PC-9 (cell line): Measurements from ENCODE around the gene MRPS9. TPM values are rescaled to one million over a fixed set of nuclear protein-coding genes. Genes with fewer than 3 reads are reported as not detected.

Experiments used
- BruUV-seq: library from RNA; stranded (reverse); fragments of 400-500 nt; replicated peaks from 2 replicates; lab custom pipeline; 2021; lab: Mats Ljungman, UMichigan
- CTCF ChIA-PET: fragments of 300-600 bp; sonication (Branson Sonifier 250); formaldehyde crosslinking; loops from one replicate; lab custom pipeline; 2022; ENCODE audit warnings: antibody characterized with exemption; lab: Charles Lee
- POLR2A ChIA-PET: fragments of 300-600 bp; sonication (Branson Sonifier 250); formaldehyde crosslinking; loops from one replicate; lab custom pipeline; 2022; ENCODE audit warnings: antibody characterized with exemption; ENCODE audit not compliant: unreplicated experiment; lab: Charles Lee
- DNase-seq, 2 experiments: peaks; one replicate each; pipeline versions ENCODE4 v3.0.0 to v3.0.0-alpha.2; 2015 to 2022; ENCODE audit warnings: mixed read lengths in 1 of 2
- H2AFZ ChIP-seq: fragments of 200-600 bp; sonication (generic); 2 replicates; pipeline ENCODE4 v1.8.1; 2017; ENCODE audit warnings: antibody characterized with exemption
- H3F3A ChIP-seq: fragments of 200-600 bp; sonication (generic); 2 replicates; pipeline ENCODE4 v1.8.1; 2017; ENCODE audit warnings: antibody characterized with exemption, mild to moderate bottlenecking, low read depth; ENCODE audit not compliant: insufficient read depth
- H3K27ac ChIP-seq: fragments of 200-600 bp; sonication (generic); 2 replicates; pipeline ENCODE4 v1.6.1; 2016; ENCODE audit warnings: mixed run types
- H3K27me3 ChIP-seq: fragments of 200-600 bp; sonication (generic); 2 replicates; pipeline ENCODE4 v1.6.1; 2016; ENCODE audit warnings: low read depth, mixed run types; ENCODE audit not compliant: insufficient read depth
- H3K36me3 ChIP-seq: fragments of 200-600 bp; sonication (generic); 2 replicates; pipeline ENCODE4 v1.6.1; 2016; ENCODE audit warnings: low read depth, mixed run types
- H3K4me1 ChIP-seq: fragments of 200-600 bp; sonication (generic); replicated peaks from 2 replicates; pipeline ENCODE4 v1.6.1; 2016; ENCODE audit warnings: mixed run types; ENCODE audit not compliant: insufficient read depth
- H3K4me2 ChIP-seq: fragments of 200-600 bp; sonication (generic); 2 replicates; pipeline ENCODE4 v1.6.1; 2017; ENCODE audit warnings: mixed run types
- H3K4me3 ChIP-seq: fragments of 200-600 bp; sonication (generic); 2 replicates; pipeline ENCODE4 v1.6.1; 2016; ENCODE audit warnings: mixed run types
- H3K79me2 ChIP-seq: fragments of 200-600 bp; sonication (generic); 2 replicates; pipeline ENCODE4 v1.6.1; 2017; ENCODE audit warnings: low read depth, mixed run types
- H3K9me2 ChIP-seq: fragments of 200-600 bp; sonication (generic); 2 replicates; pipeline ENCODE4 v1.8.1; 2017; ENCODE audit warnings: mild to moderate bottlenecking; ENCODE audit not compliant: insufficient read depth
- H3K9me3 ChIP-seq: fragments of 200-600 bp; sonication (generic); 2 replicates; pipeline ENCODE4 v1.8.1; 2016; ENCODE audit warnings: low read depth; ENCODE audit not compliant: insufficient read depth
- H4K20me1 ChIP-seq: fragments of 200-600 bp; sonication (generic); 2 replicates; pipeline ENCODE4 v1.8.1; 2017; ENCODE audit not compliant: insufficient read depth
- EZH2 ChIP-seq: fragments of 200-600 bp; sonication (generic); IDR thresholded peaks from 2 replicates; pipeline ENCODE4 v1.8.0; 2017; ENCODE audit warnings: antibody characterized with exemption, low read depth
- intact Hi-C: fragments of 100-400 bp; cut with micrococcal nuclease; formaldehyde crosslinking; loops from one replicate; pipeline ENCODE4 v1.10.0; 2022; ENCODE audit not compliant: unreplicated experiment
- total RNA-seq: library from RNA; stranded (reverse); gene quantifications from 2 replicates; pipeline ENCODE4 v1.2.3, GENCODE V29; 2021
- TF ChIP-seq, protein P1 (sequence below): fragments of 200-600 bp; sonication (generic); conservative IDR thresholded peaks from 2 replicates; pipeline ENCODE4 v1.6.1; 2017; ENCODE audit warnings: mixed run types, antibody characterized with exemption, mild to moderate bottlenecking, moderate library complexity

Gene MRPS9
- total RNA-seq, 1 experiment from 2014 or later, result 27.0 TPM

GRCh38 chr2:105112345-105112744 is 74.5 kb downstream of the MRPS9 start:
- TF ChIP-seq, protein P1, sequence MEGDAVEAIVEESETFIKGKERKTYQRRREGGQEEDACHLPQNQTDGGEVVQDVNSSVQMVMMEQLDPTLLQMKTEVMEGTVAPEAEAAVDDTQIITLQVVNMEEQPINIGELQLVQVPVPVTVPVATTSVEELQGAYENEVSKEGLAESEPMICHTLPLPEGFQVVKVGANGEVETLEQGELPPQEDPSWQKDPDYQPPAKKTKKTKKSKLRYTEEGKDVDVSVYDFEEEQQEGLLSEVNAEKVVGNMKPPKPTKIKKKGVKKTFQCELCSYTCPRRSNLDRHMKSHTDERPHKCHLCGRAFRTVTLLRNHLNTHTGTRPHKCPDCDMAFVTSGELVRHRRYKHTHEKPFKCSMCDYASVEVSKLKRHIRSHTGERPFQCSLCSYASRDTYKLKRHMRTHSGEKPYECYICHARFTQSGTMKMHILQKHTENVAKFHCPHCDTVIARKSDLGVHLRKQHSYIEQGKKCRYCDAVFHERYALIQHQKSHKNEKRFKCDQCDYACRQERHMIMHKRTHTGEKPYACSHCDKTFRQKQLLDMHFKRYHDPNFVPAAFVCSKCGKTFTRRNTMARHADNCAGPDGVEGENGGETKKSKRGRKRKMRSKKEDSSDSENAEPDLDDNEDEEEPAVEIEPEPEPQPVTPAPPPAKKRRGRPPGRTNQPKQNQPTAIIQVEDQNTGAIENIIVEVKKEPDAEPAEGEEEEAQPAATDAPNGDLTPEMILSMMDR, result no peak
- no peak for TF ChIP-seq EZH2
- ChIA-PET CTCF (no interaction called here), POLR2A (no interaction called here)
- Histone ChIP-seq H3K27ac (no peak overlapping the region), H3K4me1 (no peaks in the 10 kb centered on the region), H3K27me3 (no peaks in the 10 kb centered on the region), H3K36me3 (no peaks in the 10 kb centered on the region), H3K9me3 (no peaks in the 10 kb centered on the region), H3K79me2 (no peaks in the 10 kb centered on the region), H3K4me3 (no peak overlapping the region), H4K20me1 (no peaks in the 10 kb centered on the region), H3F3A (no peaks in the 10 kb centered on the region), H3K9me2 (no peaks in the 10 kb centered on the region), H3K4me2 (no peak overlapping the region), H2AFZ (no peak overlapping the region)
- no TSS peak for BruUV-seq
- intact Hi-C loops, result loop anchor here (5.0 kb wide), 1 partner anchor 410 kb away; no protein-coding TSS in a partner anchor
- no peak for DNase-seq

- H3K36me3 ChIP-seq, result no peaks in the 10 kb centered on the region
- intact Hi-C loops, result loop anchor here (1.0 to 5.0 kb wide), 3 partner anchors 122 to 409 kb away; no protein-coding TSS in a partner anchor
- no TSS peak for BruUV-seq
- H4K20me1 ChIP-seq, result no peaks in the 10 kb centered on the region
- no peak overlapping the region for H3K27ac ChIP-seq
- TF ChIP-seq, protein P1, result no peak
- no peak for TF ChIP-seq EZH2
- POLR2A ChIA-PET, result interaction anchor here (0.6 kb wide), 1 partner anchor 217 kb away, joined by 3 read pairs; no protein-coding TSS in a partner anchor
- no peaks in the 10 kb centered on the region for H3K9me2 ChIP-seq
- CTCF ChIA-PET, result interaction anchor here (0.5 to 0.6 kb wide), 2 partner anchors 125 to 414 kb away, joined by 5 read pairs; no protein-coding TSS in a partner anchor
- H2AFZ ChIP-seq, result no peak overlapping the region
- H3K4me2 ChIP-seq, result no peak overlapping the region
- H3K79me2 ChIP-seq, result no peaks in the 10 kb centered on the region
- H3K4me3 ChIP-seq, result no peak overlapping the region
- H3K27me3 ChIP-seq, result no peaks in the 10 kb centered on the region
- DNase-seq, result no peak
- no peaks in the 10 kb centered on the region for H3F3A ChIP-seq
- H3K4me1 ChIP-seq, result no peaks in the 10 kb centered on the region
- no peaks in the 10 kb centered on the region for H3K9me3 ChIP-seq
Observed at GRCh38 chr2:105113616-105114291, 75.9 kb downstream of the MRPS9 start.

DNA sequence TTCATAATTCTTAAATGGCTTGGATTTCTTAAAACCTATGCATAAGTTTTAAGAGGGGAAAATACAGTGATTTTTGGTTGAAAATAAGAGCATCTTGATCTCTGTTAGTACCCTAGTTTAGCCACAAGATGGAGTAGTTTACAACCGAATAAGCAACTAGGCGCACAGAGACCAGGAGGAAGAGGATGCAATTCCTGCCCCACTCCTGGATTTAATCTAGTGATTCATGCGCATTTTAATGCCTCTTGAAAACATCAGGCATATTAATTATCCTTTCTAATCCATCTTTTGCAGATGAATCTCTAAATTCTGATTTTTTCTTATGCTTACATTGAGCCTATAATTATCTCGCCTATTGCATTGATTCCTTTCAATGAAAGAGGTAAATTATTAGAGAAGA is 76.7 kb downstream of the MRPS9 start:
- no peaks in the 10 kb centered on the region for H3F3A ChIP-seq
- no peaks in the 10 kb centered on the region for H3K36me3 ChIP-seq
- H3K27ac ChIP-seq, result no peak overlapping the region
- ChIA-PET POLR2A (no interaction called here), CTCF (interaction anchor here (0.5 to 0.6 kb wide), 2 partner anchors 189 to 413 kb away, joined by 3 to 5 read pairs; no protein-coding TSS in a partner anchor)
- no peak overlapping the region for H3K4me2 ChIP-seq
- intact Hi-C loops, result loop anchor here (1.0 to 5.0 kb wide), 3 partner anchors 121 to 408 kb away; no protein-coding TSS in a partner anchor
- H3K79me2 ChIP-seq, result no peaks in the 10 kb centered on the region
- no peaks in the 10 kb centered on the region for H3K27me3 ChIP-seq
- no peaks in the 10 kb centered on the region for H3K9me3 ChIP-seq
- DNase-seq, result peak in 1 of 2 experiments; percentile 46
- no peak overlapping the region for H2AFZ ChIP-seq
- no peaks in the 10 kb centered on the region for H4K20me1 ChIP-seq
- TF ChIP-seq EZH2, result no peak
- TF ChIP-seq, protein P1, result peak; percentile 88
- no TSS peak for BruUV-seq
- no peaks in the 10 kb centered on the region for H3K4me1 ChIP-seq
- no peaks in the 10 kb centered on the region for H3K9me2 ChIP-seq
- no peak overlapping the region for H3K4me3 ChIP-seq
